K562 (cell line): Measurements from ENCODE around the gene HBM. TPM values are rescaled to one million over a fixed set of nuclear protein-coding genes. Genes with fewer than 3 reads are reported as not detected.
A peak's percentile ranks its signal among the peaks of the same experiment; 100 is the strongest.

Experiments
- ARID2 ChIP-seq: fragments of 450-650 bp; IDR thresholded peaks from 2 replicates; pipeline ENCODE4 v1.6.1; 2017; ENCODE audit warnings: antibody characterized with exemption, mild to moderate bottlenecking
- ATF7 ChIP-seq: fragments of 450-650 bp; IDR thresholded peaks from 2 replicates; pipeline ENCODE4 v1.7.1; 2014; ENCODE audit warnings: mild to moderate bottlenecking, moderate library complexity
- DACH1 ChIP-seq: fragments of 450-650 bp; IDR thresholded peaks from 2 replicates; pipeline ENCODE4 v1.6.1; 2018; ENCODE audit not compliant: partially characterized antibody
- ELF4 ChIP-seq: fragments of 450-650 bp; formaldehyde crosslinking; IDR thresholded peaks from 2 replicates; pipeline ENCODE4 v1.4.0; 2022; ENCODE audit warnings: missing genetic modification characterization
- ERF ChIP-seq: fragments of 450-650 bp; formaldehyde crosslinking; IDR thresholded peaks from 2 replicates; pipeline ENCODE4 v1.4.0; 2020; ENCODE audit warnings: mild to moderate bottlenecking, mixed read lengths
- ESRRA ChIP-seq: fragments of 450-650 bp; IDR thresholded peaks from 2 replicates; pipeline ENCODE4 v1.6.1; 2014; ENCODE audit warnings: low read depth, mild to moderate bottlenecking, moderate library complexity, borderline replicate concordance
- NUFIP1 ChIP-seq: fragments of 450-650 bp; IDR thresholded peaks from 2 replicates; pipeline ENCODE4 v1.6.1; 2018; ENCODE audit not compliant: partially characterized antibody
- SAP30 ChIP-seq: fragments of 200-600 bp; sonication (generic); IDR thresholded peaks from 2 replicates; pipeline ENCODE4 v1.6.1; 2012; ENCODE audit warnings: borderline replicate concordance, low read depth, mild to moderate bottlenecking, moderate library complexity, low read length, control low read depth, inconsistent platforms; ENCODE audit not compliant: insufficient read depth, poor library complexity, severe bottlenecking
- SMARCE1 ChIP-seq: fragments of 450-650 bp; IDR thresholded peaks from 2 replicates; pipeline ENCODE4 v1.7.1; 2016; ENCODE audit warnings: mild to moderate bottlenecking
- THAP7 ChIP-seq: fragments of 250-450 bp; sonication (Bioruptor Pico); IDR thresholded peaks from 2 replicates; pipeline ENCODE4 v1.5.0; 2021
- ZNF134 ChIP-seq: fragments of 250-450 bp; sonication (Bioruptor Pico); conservative IDR thresholded peaks from 2 replicates; pipeline ENCODE4 v1.4.0; 2020
- ZNF280B ChIP-seq: fragments of 250-450 bp; sonication (Bioruptor Pico); IDR thresholded peaks from 2 replicates; pipeline ENCODE4 v1.5.1; 2021; ENCODE audit warnings: mild to moderate bottlenecking
- ZNF41 ChIP-seq: fragments of 250-450 bp; sonication (Bioruptor Pico); conservative IDR thresholded peaks from 2 replicates; pipeline ENCODE4 v1.4.0; 2020; ENCODE audit warnings: mild to moderate bottlenecking
- ZNF77 ChIP-seq: fragments of 250-450 bp; sonication (Bioruptor Pico); IDR thresholded peaks from 2 replicates; pipeline ENCODE4 v1.5.0; 2020
- polyA plus RNA-seq, 8 experiments: library from polyadenylated mRNA; depleted of rRNA in 4 of 8; stranded (reverse) in 5 of 8; unstranded in 3 of 8; fragments of >200 nt; fragmentation: Nextera tagmentation in 2 of 8; fragmentation: Illumina TruSeq in 1 of 8; extraction: Ambion mirVana in 2 of 8; extraction: Trizol in 1 of 8; gene quantifications; 2 replicates each; pipeline versions ENCODE4 v1.2.1 to v1.2.3, GENCODE V29; 2011 to 2014; ENCODE audit warnings: inconsistent platforms in 1 of 8, missing spikeins in 1 of 8
- total RNA-seq, 7 experiments: library from RNA; depleted of rRNA in 6 of 7; stranded (reverse); fragments of >200 nt in 6 of 7; fragmentation: Illumina TruSeq in 2 of 7; extraction: Trizol in 2 of 7; gene quantifications; 2 replicates each; pipeline versions ENCODE4 v1.2.1 to v1.2.3, GENCODE V29; 2011 to 2021; ENCODE audit warnings: low replicate concordance in 1 of 7
- TF ChIP-seq, protein P1 (sequence below), 2 experiments: fragments of 450-650 bp; formaldehyde crosslinking in 1 of 2; IDR thresholded peaks; 2 replicates each; pipeline versions ENCODE4 v1.4.0 to v1.6.1; 2014 to 2020; ENCODE audit warnings: mild to moderate bottlenecking in 2 of 2, borderline replicate concordance in 1 of 2, low read depth in 1 of 2
- TF ChIP-seq, protein P2 (sequence below): fragments of 250-450 bp; sonication (Bioruptor Pico); IDR thresholded peaks from 2 replicates; pipeline ENCODE4 v1.8.0; 2022; ENCODE audit warnings: inconsistent platforms

The HBM gene
- total and polyA plus RNA-seq, 9 of the 15 experiments (the other 6 are each of a cell fraction or from before 2014, with no cell fraction given) = not detected

- TF ChIP-seq THAP7 (0 out of 2 replicates have a peak, but pooled peaks have one; percentile 12), ZNF41 (CRISPR knock-in tag) (0 out of 2 replicates have a peak, but pooled peaks have one; percentile 31), ELF4 (CRISPR knock-in tag) (0 out of 2 replicates have a peak, but pooled peaks have one; percentile 3), ESRRA (0 out of 2 replicates have a peak, but pooled peaks have one; percentile 1), ARID2 (peak; percentile 94), ATF7 (0 out of 2 replicates have a peak, but pooled peaks have one; percentile 11), ERF (0 out of 2 replicates have a peak, but pooled peaks have one; percentile 3), DACH1 (no peak), ZNF280B (CRISPR knock-in tag) (no peak), ZNF77 (no peak), NUFIP1 (peak; percentile 0), SAP30 (peak; percentile 9), ZNF134 (CRISPR knock-in tag) (0 out of 2 replicates have a peak, but pooled peaks have one; percentile 6), SMARCE1 (peak; percentile 38; the same call in 1 of the 2 replicates)
- TF ChIP-seq, protein P1, sequence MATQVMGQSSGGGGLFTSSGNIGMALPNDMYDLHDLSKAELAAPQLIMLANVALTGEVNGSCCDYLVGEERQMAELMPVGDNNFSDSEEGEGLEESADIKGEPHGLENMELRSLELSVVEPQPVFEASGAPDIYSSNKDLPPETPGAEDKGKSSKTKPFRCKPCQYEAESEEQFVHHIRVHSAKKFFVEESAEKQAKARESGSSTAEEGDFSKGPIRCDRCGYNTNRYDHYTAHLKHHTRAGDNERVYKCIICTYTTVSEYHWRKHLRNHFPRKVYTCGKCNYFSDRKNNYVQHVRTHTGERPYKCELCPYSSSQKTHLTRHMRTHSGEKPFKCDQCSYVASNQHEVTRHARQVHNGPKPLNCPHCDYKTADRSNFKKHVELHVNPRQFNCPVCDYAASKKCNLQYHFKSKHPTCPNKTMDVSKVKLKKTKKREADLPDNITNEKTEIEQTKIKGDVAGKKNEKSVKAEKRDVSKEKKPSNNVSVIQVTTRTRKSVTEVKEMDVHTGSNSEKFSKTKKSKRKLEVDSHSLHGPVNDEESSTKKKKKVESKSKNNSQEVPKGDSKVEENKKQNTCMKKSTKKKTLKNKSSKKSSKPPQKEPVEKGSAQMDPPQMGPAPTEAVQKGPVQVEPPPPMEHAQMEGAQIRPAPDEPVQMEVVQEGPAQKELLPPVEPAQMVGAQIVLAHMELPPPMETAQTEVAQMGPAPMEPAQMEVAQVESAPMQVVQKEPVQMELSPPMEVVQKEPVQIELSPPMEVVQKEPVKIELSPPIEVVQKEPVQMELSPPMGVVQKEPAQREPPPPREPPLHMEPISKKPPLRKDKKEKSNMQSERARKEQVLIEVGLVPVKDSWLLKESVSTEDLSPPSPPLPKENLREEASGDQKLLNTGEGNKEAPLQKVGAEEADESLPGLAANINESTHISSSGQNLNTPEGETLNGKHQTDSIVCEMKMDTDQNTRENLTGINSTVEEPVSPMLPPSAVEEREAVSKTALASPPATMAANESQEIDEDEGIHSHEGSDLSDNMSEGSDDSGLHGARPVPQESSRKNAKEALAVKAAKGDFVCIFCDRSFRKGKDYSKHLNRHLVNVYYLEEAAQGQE (IDR thresholded peaks at IDR 0.05; ENCODE audit: borderline replicate concordance) = peak; percentile 89; the same call in 1 of the 2 replicates
- TF ChIP-seq, protein P1 (CRISPR knock-in tag; IDR thresholded peaks at IDR 0.05; ENCODE audit: low read depth) = no peak; the same call in none of the 2 replicates
- TF ChIP-seq, protein P2, sequence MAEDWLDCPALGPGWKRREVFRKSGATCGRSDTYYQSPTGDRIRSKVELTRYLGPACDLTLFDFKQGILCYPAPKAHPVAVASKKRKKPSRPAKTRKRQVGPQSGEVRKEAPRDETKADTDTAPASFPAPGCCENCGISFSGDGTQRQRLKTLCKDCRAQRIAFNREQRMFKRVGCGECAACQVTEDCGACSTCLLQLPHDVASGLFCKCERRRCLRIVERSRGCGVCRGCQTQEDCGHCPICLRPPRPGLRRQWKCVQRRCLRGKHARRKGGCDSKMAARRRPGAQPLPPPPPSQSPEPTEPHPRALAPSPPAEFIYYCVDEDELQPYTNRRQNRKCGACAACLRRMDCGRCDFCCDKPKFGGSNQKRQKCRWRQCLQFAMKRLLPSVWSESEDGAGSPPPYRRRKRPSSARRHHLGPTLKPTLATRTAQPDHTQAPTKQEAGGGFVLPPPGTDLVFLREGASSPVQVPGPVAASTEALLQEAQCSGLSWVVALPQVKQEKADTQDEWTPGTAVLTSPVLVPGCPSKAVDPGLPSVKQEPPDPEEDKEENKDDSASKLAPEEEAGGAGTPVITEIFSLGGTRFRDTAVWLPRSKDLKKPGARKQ (CRISPR knock-in tag) = peak; percentile 78; the same call in 1 of the 2 replicates
These were observed 15.8 kb downstream of the HBM start (continued) for GRCh38 chr16:181565-182021.
